NCI-H128 (cell line): ENCODE measurements around the gene CACNA2D1.
"Not testable (repeated sequence)": the region's sequence is repeated elsewhere in the genome, so short reads cannot be mapped to it uniquely, and the experiment has no call there.

Experiments
- DNase-seq: peaks from one replicate; lab custom pipeline; 2025; ENCODE audit not compliant: unreplicated experiment; lab: John Stamatoyannopoulos, UW

Gene CACNA2D1

GRCh38 chr7:82393840-82394220 lies 49.7 kb downstream of the CACNA2D1 start:
- DNase-seq = no peak

DNA sequence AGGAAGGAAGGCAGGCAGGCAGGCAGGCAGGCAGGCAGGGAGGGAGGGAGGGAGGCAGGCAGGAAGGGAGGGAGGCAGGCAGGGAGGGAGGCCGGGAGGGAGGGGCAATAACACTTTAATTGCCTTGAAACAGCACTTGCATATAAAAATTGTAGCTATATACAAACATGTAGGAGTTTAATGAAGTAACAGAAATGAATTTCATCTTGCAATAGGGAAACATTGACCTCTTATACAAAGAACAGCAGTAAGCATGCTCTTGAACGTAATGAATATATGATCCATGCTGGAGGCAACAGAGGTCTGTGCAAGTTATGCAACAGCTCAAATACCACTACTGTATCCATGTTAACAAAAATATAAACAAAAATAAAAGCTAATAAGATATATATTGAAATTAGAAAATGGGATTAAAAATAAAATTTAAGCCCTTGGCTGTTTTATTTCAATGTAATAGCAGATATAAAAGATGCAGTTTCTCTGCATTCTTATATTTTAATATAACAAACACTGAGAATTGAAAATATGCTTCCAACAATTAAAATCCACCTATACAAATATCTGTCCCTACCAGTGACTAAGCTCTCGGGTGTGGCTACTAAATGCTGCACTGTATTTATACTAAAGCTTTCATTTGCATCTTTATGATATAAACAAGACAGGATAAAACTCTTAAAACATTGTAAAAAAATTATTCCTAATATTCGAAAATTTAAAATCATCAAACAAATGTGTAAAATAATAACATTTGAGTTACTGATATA lies 50.3 kb downstream of the CACNA2D1 start:
- DNase-seq = no peak

DNA sequence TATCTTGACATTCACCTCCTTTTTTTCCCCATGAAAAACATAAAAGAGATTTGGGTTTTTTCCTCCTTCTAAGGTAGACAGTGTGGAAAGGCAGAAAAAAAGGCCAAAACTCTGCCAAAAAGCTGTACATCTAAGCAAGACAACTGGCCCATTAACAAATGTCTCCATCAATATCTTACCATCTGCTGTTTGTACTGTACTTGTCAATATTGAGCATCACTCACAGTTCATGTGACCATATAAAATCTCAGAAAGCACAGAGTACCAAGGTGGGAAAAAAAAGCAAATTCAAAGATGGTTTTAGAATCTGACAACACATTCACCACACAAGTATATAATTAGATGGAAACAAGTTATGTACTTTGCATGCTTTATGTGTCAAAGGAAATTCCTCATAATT lies 52.6 kb downstream of the CACNA2D1 start:
- DNase-seq = no peak

GRCh38 chr7:82389876-82390275 lies 53.7 kb downstream of the CACNA2D1 start:
- no peak for DNase-seq

DNA sequence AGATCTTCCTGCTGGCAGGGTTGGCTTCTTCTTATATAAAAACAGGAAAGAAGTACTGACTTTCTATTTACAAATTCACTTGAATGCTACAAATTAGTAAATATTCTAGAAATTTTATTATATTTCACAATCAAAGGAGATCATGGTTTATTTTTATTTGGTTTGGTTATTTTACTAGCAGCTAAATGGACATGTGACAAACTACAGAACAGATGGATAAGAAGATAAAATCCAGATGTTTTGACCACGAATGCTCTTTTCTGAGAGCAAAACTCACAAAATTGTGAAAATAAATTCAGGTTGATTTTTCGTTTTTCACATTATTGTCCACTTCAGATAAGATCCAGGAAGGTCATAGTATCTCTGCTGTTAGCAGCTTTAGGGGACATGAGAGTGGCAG lies 55.4 kb downstream of the CACNA2D1 start:
- no peak for DNase-seq

- not testable (repeated sequence) for DNase-seq
Measured at GRCh38 chr7:82386571-82386970, 57.0 kb downstream of the CACNA2D1 start.

DNA sequence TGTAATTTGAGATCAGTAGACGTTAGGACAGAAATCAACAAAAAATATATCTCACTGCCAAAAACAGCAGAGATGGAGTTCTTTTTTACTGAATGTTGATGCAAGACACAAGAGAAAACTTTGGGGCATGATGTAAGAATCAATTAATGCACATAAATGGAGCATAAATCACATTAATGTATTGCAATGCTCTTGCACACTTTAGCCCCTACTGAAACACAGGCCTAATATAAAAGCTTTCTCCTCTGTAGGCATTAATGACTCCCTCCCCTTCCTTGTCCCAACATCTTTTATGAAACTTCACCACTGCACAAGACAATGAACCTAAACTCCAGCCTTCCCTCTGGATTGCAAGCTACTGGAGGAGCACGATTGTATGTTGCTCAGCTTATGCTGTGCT lies 58.8 kb downstream of the CACNA2D1 start:
- no peak for DNase-seq

DNA sequence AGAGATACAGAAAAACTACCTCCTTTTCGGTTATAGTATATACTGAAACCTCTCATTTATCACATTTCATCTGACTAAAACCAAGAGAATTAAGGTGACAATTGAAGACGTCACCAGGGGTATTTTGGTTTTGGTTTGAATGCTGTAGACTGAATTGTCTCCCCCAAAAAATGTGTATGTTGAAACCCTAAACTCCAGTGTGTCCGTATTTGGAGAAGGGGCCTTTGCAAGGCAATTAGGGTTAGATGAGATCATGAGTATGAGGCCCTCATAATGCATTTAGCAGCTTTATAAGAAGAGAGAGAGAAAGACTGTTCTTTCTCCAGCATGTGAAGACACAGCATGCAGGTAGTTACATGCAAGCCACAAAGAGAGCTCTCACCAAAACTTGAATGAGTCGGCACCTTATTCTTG lies 59.5 kb downstream of the CACNA2D1 start:
- no peak for DNase-seq

GRCh38 chr7:82382276-82382675 lies 61.3 kb downstream of the CACNA2D1 start:
- DNase-seq = no peak

- peak; percentile 44 for DNase-seq
Measured at GRCh38 chr7:82376739-82377138, 66.8 kb downstream of the CACNA2D1 start.

GRCh38 chr7:82375713-82376112 lies 67.9 kb downstream of the CACNA2D1 start:
- DNase-seq = peak; percentile 60

GRCh38 chr7:82375129-82375528 lies 68.4 kb downstream of the CACNA2D1 start:
- no peak for DNase-seq

DNA sequence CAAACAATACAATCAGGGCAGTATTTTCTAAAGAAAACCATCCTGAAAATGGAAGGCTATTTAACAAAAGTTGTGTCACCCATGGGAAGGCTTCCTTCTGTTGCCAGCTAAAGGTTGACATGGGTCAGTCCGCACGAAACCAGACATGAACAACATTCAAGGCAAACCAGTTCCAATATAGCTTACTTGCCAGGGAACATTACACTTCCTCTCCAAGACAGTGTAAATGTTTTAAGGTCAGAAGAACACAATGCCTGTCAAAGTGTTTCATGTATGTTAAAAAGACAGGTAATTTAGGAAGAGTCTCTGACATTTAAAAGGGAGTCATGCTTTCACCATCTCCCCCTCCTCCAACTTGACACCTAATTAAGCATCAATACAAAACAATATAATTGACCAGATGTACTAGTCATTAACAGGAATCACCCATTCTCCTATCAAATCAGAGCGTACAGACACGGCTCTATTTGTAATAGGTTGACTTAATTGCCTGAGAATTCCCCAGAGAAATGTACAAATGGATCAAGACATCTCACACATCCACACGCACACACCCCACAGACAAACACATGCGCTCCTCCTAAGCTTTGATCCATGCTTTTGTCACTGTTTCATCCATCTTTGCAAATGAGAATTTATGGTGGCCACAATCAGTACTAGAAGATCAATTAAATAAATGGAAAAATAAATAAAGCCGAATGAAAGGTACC lies 69.5 kb downstream of the CACNA2D1 start:
- DNase-seq = no peak

- no peak for DNase-seq
Measured at GRCh38 chr7:82364671-82365070, 78.9 kb downstream of the CACNA2D1 start.

DNA sequence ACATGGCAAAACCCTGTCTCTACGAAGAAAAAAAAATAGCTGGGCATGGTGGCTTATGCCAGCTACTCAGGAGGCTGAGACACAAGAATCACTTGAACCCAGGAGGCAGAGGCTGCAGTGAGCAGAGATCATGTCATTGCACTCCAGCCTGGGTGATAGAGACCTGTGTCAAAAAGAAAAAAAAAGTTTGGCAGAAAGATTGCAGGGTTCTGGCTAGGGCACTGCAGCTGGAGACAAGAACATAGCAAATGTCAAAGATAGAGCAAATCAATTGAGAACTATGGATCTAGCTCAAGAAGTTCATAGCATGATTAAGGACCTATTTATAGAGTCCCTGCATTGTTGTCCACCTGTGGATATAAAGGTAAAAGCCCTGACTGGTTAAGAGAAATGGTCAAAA lies 79.5 kb downstream of the CACNA2D1 start:
- no peak for DNase-seq

DNA sequence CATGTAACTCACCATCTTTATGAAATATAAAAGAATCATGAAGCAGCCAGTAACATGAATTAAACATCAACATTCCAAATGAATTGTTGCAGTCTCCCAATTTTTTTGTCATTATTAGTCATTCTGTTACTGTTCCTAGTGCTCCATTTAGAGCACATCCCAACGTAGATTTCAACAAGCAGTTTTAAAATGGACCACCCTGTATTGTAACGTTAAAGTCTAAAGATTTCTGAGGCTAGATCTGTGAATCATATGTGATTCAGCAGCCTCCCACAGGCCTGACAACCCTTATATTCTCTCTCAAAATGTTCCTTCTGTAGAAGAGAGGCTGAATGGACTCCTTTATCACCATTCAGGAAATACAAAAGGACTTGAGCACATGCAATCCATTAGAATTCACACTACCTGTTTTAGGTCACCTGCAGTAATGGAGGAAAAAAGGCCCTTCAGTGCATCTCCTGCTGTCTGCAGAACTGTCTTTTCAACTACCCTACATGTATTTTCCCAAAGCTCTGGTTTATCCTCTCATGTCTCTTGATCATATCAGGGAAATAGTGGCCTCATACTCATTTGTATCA lies 81.4 kb downstream of the CACNA2D1 start:
- DNase-seq = no peak

DNA sequence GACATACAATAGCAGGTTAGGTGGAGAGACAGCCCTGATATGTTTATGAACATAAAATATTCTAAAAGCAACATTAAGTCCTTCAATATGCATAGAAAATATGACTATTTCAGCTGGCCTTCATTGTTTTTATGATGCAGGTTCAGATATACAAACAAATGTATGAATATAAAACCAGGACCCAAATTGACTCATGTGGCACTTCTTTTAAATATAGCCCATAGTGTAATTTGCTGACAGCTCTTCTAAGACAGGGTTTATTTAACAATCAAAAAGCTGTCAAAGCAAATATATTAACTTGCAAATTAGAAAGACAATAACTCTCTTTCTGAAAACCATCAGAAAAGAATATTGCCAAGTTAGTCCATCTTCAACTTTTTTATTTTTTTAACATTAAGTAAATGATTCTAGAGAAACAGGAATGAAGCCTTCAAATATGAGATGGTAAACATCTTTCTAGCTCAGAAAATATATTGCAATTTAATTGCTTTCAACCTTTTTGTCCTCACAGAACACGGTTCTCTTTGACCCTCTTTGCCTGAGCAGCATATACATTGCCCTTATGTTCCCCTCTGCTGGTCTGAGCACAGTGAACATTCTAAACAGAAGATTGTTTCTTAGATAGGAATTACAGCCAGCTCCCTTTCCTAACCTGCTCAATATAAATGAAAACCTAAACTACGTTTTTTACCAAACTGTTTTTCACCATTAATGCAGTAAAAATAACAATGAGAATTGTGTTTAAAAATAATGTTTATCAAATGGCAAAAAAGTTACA lies 82.8 kb downstream of the CACNA2D1 start:
- DNase-seq = no peak

- no peak for DNase-seq
Measured at GRCh38 chr7:82359426-82359825, 84.2 kb downstream of the CACNA2D1 start.

DNA sequence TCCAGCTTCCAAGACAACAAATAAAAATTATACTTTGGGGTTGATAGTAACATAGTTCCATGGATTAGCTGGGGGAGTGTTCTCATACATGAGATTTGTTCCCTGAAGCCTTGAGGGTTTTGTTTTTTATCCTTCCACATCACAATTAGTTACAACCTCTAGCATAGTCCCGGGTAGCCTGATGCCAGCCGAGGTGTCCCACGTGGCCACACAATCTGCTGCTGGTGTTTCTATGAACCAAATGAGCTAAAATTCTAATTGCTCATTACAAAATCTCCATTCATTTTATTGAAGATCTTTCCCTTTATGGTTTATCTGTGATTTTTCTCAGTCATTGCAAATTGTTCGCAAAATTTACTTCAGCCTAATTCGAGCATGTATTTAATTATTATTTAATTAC lies 84.7 kb downstream of the CACNA2D1 start:
- no peak for DNase-seq

- no peak for DNase-seq
Measured at GRCh38 chr7:82358009-82358578, 85.5 kb downstream of the CACNA2D1 start.

GRCh38 chr7:82348251-82348650 lies 95.3 kb downstream of the CACNA2D1 start:
- DNase-seq = no peak
